ENCODE measurements around the gene TECTB. TPM values are rescaled to one million over a fixed set of nuclear protein-coding genes. Genes with fewer than 3 reads are reported as not detected.

TECTB gene
- total RNA-seq, 2 donors from 2014 or later = not detected

- H3K36me3 ChIP-seq (ENCODE audit: control insufficient read depth, insufficient read depth, low read length) = no peaks in the 10 kb centered on the region
- Mint-ChIP-seq H3K27ac (no peak overlapping the region), H3K36me3 (ENCODE audit: low read depth) (no peaks in the 10 kb centered on the region), H3K9me3 (no peaks in the 10 kb centered on the region), H3K4me1 (peaks cover 13% of the 10 kb centered on the region), H3K4me3 (no peak overlapping the region), H3K27me3 (ENCODE audit: insufficient read depth) (peaks cover 8% of the 10 kb centered on the region)
- H3K27me3 ChIP-seq (ENCODE audit: control insufficient read depth, insufficient read depth, low read length, poor library complexity, severe bottlenecking) = no peaks in the 10 kb centered on the region
- WGBS, 2 experiments (ENCODE audit: insufficient coverage in 1 of 2, insufficient read length in 1 of 2) = 83 to 90% methylated on average over 4 of the region's 4 CpGs
- H3K9me3 ChIP-seq (ENCODE audit: control insufficient read depth, low read length) = no peaks in the 10 kb centered on the region
- peaks cover 14% of the 10 kb centered on the region for H3K4me1 ChIP-seq (ENCODE audit: control insufficient read depth, insufficient read depth, low read length)
- TF ChIP-seq, protein P1, sequence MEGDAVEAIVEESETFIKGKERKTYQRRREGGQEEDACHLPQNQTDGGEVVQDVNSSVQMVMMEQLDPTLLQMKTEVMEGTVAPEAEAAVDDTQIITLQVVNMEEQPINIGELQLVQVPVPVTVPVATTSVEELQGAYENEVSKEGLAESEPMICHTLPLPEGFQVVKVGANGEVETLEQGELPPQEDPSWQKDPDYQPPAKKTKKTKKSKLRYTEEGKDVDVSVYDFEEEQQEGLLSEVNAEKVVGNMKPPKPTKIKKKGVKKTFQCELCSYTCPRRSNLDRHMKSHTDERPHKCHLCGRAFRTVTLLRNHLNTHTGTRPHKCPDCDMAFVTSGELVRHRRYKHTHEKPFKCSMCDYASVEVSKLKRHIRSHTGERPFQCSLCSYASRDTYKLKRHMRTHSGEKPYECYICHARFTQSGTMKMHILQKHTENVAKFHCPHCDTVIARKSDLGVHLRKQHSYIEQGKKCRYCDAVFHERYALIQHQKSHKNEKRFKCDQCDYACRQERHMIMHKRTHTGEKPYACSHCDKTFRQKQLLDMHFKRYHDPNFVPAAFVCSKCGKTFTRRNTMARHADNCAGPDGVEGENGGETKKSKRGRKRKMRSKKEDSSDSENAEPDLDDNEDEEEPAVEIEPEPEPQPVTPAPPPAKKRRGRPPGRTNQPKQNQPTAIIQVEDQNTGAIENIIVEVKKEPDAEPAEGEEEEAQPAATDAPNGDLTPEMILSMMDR (conservative IDR thresholded peaks at IDR 0.05) = no peak
- H3K9ac ChIP-seq (ENCODE audit: extremely low read depth, low read length, poor library complexity, severe bottlenecking) = no peak overlapping the region
- no peak overlapping the region for H3K4me3 ChIP-seq (ENCODE audit: low read length)
- DNase-seq = no peak
- H3K27ac ChIP-seq (ENCODE audit: low read depth, low read length) = no peak overlapping the region
These were observed 52.7 kb downstream of the TECTB start for GRCh38 chr10:112335868-112336265.

- H3K9me3 ChIP-seq (ENCODE audit: control insufficient read depth, low read length) = no peaks in the 10 kb centered on the region
- 71 to 79% methylated on average over 2 to 3 of the region's 5 CpGs for WGBS, 2 experiments (ENCODE audit: insufficient coverage in 1 of 2, insufficient read length in 1 of 2)
- H3K27ac Mint-ChIP-seq = no peak overlapping the region
- H3K9ac ChIP-seq (ENCODE audit: extremely low read depth, low read length, poor library complexity, severe bottlenecking) = no peak overlapping the region
- no peak for DNase-seq
- no peak overlapping the region for H3K4me3 Mint-ChIP-seq
- H3K4me3 ChIP-seq (ENCODE audit: low read length) = no peak overlapping the region
- peaks cover 13% of the 10 kb centered on the region for H3K4me1 Mint-ChIP-seq
- peaks cover 13% of the 10 kb centered on the region for H3K27me3 Mint-ChIP-seq (ENCODE audit: insufficient read depth)
- H3K27ac ChIP-seq (ENCODE audit: low read depth, low read length) = no peak overlapping the region
- no peaks in the 10 kb centered on the region for H3K36me3 ChIP-seq (ENCODE audit: control insufficient read depth, insufficient read depth, low read length)
- no peaks in the 10 kb centered on the region for H3K27me3 ChIP-seq (ENCODE audit: control insufficient read depth, insufficient read depth, low read length, poor library complexity, severe bottlenecking)
- no peaks in the 10 kb centered on the region for H3K9me3 Mint-ChIP-seq
- TF ChIP-seq, protein P1 (conservative IDR thresholded peaks at IDR 0.05) = no peak
- no peaks in the 10 kb centered on the region for H3K36me3 Mint-ChIP-seq (ENCODE audit: low read depth)
- H3K4me1 ChIP-seq (ENCODE audit: control insufficient read depth, insufficient read depth, low read length) = peaks cover 14% of the 10 kb centered on the region
These were observed 53.5 kb downstream of the TECTB start for GRCh38 chr10:112336556-112337201.

DNA sequence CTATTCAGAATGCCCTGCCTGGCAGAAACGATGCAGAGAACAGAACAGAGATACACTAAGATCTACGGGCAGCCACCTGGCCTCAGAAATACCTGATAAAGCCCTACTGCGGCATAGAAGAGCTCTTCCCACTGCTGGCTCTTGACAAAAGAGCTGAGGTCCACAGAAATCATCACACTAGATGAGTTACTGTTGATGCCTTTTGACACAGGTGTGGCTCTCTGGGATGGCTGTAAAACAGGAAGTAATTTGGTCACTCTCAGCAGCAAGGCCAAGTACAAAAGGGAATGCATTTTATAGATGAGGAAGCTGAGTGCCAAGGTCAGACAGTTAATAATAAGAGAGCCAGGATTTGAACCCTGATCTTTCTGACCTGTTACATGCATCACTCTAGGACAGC is 55.8 kb downstream of the TECTB start:
- H3K27ac Mint-ChIP-seq = no peak overlapping the region
- no peaks in the 10 kb centered on the region for H3K9me3 Mint-ChIP-seq
- H3K4me1 Mint-ChIP-seq = peaks cover 14% of the 10 kb centered on the region
- no peaks in the 10 kb centered on the region for H3K9me3 ChIP-seq (ENCODE audit: control insufficient read depth, low read length)
- no peaks in the 10 kb centered on the region for H3K27me3 ChIP-seq (ENCODE audit: control insufficient read depth, insufficient read depth, low read length, poor library complexity, severe bottlenecking)
- H3K36me3 Mint-ChIP-seq (ENCODE audit: low read depth) = no peaks in the 10 kb centered on the region
- peaks cover 14% of the 10 kb centered on the region for H3K4me1 ChIP-seq (ENCODE audit: control insufficient read depth, insufficient read depth, low read length)
- no peak overlapping the region for H3K4me3 Mint-ChIP-seq
- no peak overlapping the region for H3K27ac ChIP-seq (ENCODE audit: low read depth, low read length)
- TF ChIP-seq, protein P1 (conservative IDR thresholded peaks at IDR 0.05) = no peak
- 88 to 94% methylated on average over 3 of the region's 3 CpGs for WGBS, 2 experiments (ENCODE audit: insufficient coverage in 1 of 2, insufficient read length in 1 of 2)
- H3K27me3 Mint-ChIP-seq (ENCODE audit: insufficient read depth) = peaks cover 12% of the 10 kb centered on the region
- H3K4me3 ChIP-seq (ENCODE audit: low read length) = no peak overlapping the region
- H3K9ac ChIP-seq (ENCODE audit: extremely low read depth, low read length, poor library complexity, severe bottlenecking) = no peak overlapping the region
- no peak for DNase-seq
- no peaks in the 10 kb centered on the region for H3K36me3 ChIP-seq (ENCODE audit: control insufficient read depth, insufficient read depth, low read length)

All from endodermal cell (in vitro differentiated cells).